Loucy (cell line): Measurements from ENCODE around the gene RBMS3.

ENCODE experiments used
- H2AFZ ChIP-seq: fragments of 200-600 bp; sonication (generic); 2 replicates; pipeline ENCODE4 v1.6.0; 2016; ENCODE audit warnings: antibody characterized with exemption, mild to moderate bottlenecking, low read length, moderate library complexity
- H3F3A ChIP-seq: fragments of 200-600 bp; 2 replicates; pipeline ENCODE4 v1.6.0; 2016; ENCODE audit warnings: antibody characterized with exemption, low read depth, mild to moderate bottlenecking
- H3K27me3 ChIP-seq: fragments of 200-600 bp; sonication (generic); 2 replicates; pipeline ENCODE4 v1.6.1; 2014; ENCODE audit warnings: low read length, mild to moderate bottlenecking; ENCODE audit not compliant: insufficient read depth, poor library complexity, severe bottlenecking
- H3K36me3 ChIP-seq: fragments of 200-600 bp; sonication (generic); 2 replicates; pipeline ENCODE4 v1.6.1; 2016; ENCODE audit warnings: low read length; ENCODE audit not compliant: insufficient read depth
- H3K4me1 ChIP-seq: fragments of 200-600 bp; sonication (generic); 2 replicates; pipeline ENCODE4 v1.5.1; 2014; ENCODE audit warnings: low read length, mild to moderate bottlenecking; ENCODE audit not compliant: insufficient read depth, poor library complexity, severe bottlenecking
- H3K4me2 ChIP-seq: fragments of 200-600 bp; sonication (generic); 2 replicates; pipeline ENCODE4 v1.6.0; 2014; ENCODE audit warnings: antibody characterized with exemption, low read length, low read depth, mild to moderate bottlenecking; ENCODE audit not compliant: poor library complexity, severe bottlenecking
- H3K4me3 ChIP-seq: fragments of 200-600 bp; sonication (generic); 2 replicates; pipeline ENCODE4 v1.5.1; 2014; ENCODE audit warnings: low read length, mild to moderate bottlenecking, mixed read lengths; ENCODE audit not compliant: poor library complexity, severe bottlenecking
- H3K79me2 ChIP-seq: fragments of 200-600 bp; sonication (generic); 2 replicates; pipeline ENCODE4 v1.6.1; 2014; ENCODE audit warnings: low read length; ENCODE audit not compliant: insufficient read depth
- H3K9ac ChIP-seq: fragments of 200-600 bp; sonication (generic); 2 replicates; pipeline ENCODE4 v1.6.0; 2014; ENCODE audit warnings: mild to moderate bottlenecking, low read depth, low read length, moderate library complexity; ENCODE audit not compliant: poor library complexity, severe bottlenecking
- H3K9me2 ChIP-seq: fragments of 200-600 bp; sonication (generic); replicated peaks from 2 replicates; pipeline ENCODE4 v1.6.1; 2016; ENCODE audit warnings: low read depth, low read length, mixed read lengths
- H3K9me3 ChIP-seq: fragments of 200-600 bp; sonication (generic); 2 replicates; pipeline ENCODE4 v1.6.1; 2014; ENCODE audit warnings: mild to moderate bottlenecking, antibody characterized with exemption, low read length, low read depth; ENCODE audit not compliant: insufficient read depth
- H4K20me1 ChIP-seq: fragments of 200-600 bp; sonication (generic); 2 replicates; pipeline ENCODE4 v1.6.0; 2014; ENCODE audit warnings: antibody characterized with exemption, low read length, mild to moderate bottlenecking; ENCODE audit not compliant: insufficient read depth, poor library complexity, severe bottlenecking
- EZH2phosphoT487 ChIP-seq: fragments of 200-600 bp; IDR thresholded peaks from 2 replicates; pipeline ENCODE4 v1.6.1; 2018; ENCODE audit warnings: antibody characterized with exemption, mild to moderate bottlenecking, moderate library complexity, borderline replicate concordance
- TF ChIP-seq, protein P1 (sequence below): fragments of 200-600 bp; sonication (generic); conservative IDR thresholded peaks from 2 replicates; pipeline ENCODE4 v1.5.1; 2014; ENCODE audit warnings: mild to moderate bottlenecking, antibody characterized with exemption, low read length

Gene RBMS3

GRCh38 chr3:29936766-29937165 is 655.9 kb downstream of the RBMS3 start:
- no peaks in the 10 kb centered on the region for H3K9me3 ChIP-seq

GRCh38 chr3:29937185-29937584 is 656.3 kb downstream of the RBMS3 start:
- no peak overlapping the region for H3K9ac ChIP-seq
- H3K9me3 ChIP-seq: no peaks in the 10 kb centered on the region
- no peak overlapping the region for H2AFZ ChIP-seq
- H3K4me1 ChIP-seq: no peaks in the 10 kb centered on the region
- no peak overlapping the region for H3K4me3 ChIP-seq
- no peaks in the 10 kb centered on the region for H4K20me1 ChIP-seq
- H3K36me3 ChIP-seq: no peaks in the 10 kb centered on the region
- H3K9me2 ChIP-seq: no peaks in the 10 kb centered on the region
- no peaks in the 10 kb centered on the region for H3K79me2 ChIP-seq
- no peaks in the 10 kb centered on the region for H3K27me3 ChIP-seq
- no peak overlapping the region for H3K4me2 ChIP-seq
- TF ChIP-seq EZH2phosphoT487: no peak
- TF ChIP-seq, protein P1, sequence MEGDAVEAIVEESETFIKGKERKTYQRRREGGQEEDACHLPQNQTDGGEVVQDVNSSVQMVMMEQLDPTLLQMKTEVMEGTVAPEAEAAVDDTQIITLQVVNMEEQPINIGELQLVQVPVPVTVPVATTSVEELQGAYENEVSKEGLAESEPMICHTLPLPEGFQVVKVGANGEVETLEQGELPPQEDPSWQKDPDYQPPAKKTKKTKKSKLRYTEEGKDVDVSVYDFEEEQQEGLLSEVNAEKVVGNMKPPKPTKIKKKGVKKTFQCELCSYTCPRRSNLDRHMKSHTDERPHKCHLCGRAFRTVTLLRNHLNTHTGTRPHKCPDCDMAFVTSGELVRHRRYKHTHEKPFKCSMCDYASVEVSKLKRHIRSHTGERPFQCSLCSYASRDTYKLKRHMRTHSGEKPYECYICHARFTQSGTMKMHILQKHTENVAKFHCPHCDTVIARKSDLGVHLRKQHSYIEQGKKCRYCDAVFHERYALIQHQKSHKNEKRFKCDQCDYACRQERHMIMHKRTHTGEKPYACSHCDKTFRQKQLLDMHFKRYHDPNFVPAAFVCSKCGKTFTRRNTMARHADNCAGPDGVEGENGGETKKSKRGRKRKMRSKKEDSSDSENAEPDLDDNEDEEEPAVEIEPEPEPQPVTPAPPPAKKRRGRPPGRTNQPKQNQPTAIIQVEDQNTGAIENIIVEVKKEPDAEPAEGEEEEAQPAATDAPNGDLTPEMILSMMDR: no peak
- H3F3A ChIP-seq: no peaks in the 10 kb centered on the region

More at GRCh38 chr3:29936766-29937165, 655.9 kb downstream of the RBMS3 start:
- TF ChIP-seq, protein P1: no peak
- no peak for TF ChIP-seq EZH2phosphoT487
- Histone ChIP-seq H3F3A (no peaks in the 10 kb centered on the region), H3K4me3 (no peak overlapping the region), H3K4me1 (no peaks in the 10 kb centered on the region), H2AFZ (no peak overlapping the region), H3K36me3 (no peaks in the 10 kb centered on the region), H3K9me2 (no peaks in the 10 kb centered on the region), H3K79me2 (no peaks in the 10 kb centered on the region), H3K4me2 (no peak overlapping the region), H3K27me3 (no peaks in the 10 kb centered on the region), H4K20me1 (no peaks in the 10 kb centered on the region), H3K9ac (no peak overlapping the region)

DNA sequence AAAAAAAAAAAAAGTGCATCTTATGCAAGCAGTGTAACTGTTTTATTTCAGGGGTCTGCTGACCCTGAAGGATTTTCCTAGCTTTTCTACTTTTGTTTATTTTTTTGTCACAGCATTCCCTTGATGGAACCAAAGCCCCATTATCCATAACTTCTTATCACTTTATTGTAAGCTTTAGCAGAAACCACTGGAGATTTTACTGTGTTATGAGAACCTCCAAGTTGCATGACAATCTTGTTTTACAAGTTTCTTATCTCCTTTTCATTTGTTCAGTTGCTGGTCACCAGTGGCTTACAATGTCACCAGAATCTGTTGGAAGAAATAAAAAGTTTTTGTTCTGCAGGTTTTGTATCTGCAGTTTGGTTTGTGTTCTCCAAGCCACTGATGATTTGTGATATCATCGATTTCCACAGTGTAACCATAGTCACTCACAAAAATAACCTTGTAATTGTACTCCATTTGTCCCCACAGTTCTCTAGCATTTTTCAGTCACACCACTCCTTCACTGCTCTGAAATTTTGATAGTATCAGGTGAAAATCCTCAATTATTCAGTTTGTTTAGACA is 660.0 kb downstream of the RBMS3 start:
- no peaks in the 10 kb centered on the region for H3F3A ChIP-seq
- no peaks in the 10 kb centered on the region for H3K9me2 ChIP-seq
- H3K4me1 ChIP-seq: no peaks in the 10 kb centered on the region
- H2AFZ ChIP-seq: no peak overlapping the region
- H3K79me2 ChIP-seq: no peaks in the 10 kb centered on the region
- H4K20me1 ChIP-seq: no peaks in the 10 kb centered on the region
- H3K9me3 ChIP-seq: no peaks in the 10 kb centered on the region
- TF ChIP-seq, protein P1: no peak
- no peak overlapping the region for H3K4me3 ChIP-seq
- H3K36me3 ChIP-seq: no peaks in the 10 kb centered on the region
- no peaks in the 10 kb centered on the region for H3K27me3 ChIP-seq
- H3K4me2 ChIP-seq: no peak overlapping the region
- H3K9ac ChIP-seq: no peak overlapping the region
